Keratinocyte (primary cell): ENCODE measurements around the gene POPDC2. TPM values are rescaled to one million over a fixed set of nuclear protein-coding genes. Genes with fewer than 3 reads are reported as not detected.

Experiments
- DNase-seq: peaks from one replicate; pipeline ENCODE4 v3.0.0-alpha.2; 2011; ENCODE audit warnings: low read depth, missing footprints, low spot score
- FAIRE-seq: peaks from 2 replicates; lab custom pipeline; 2011; peaks lifted over from hg19 to GRCh38; lab: Jason Lieb, UNC
- H2AFZ ChIP-seq: 2 replicates; pipeline ENCODE4 v1.6.0; 2012; ENCODE audit warnings: low read length, control low read depth, inconsistent platforms; ENCODE audit not compliant: control insufficient read depth
- H3K27ac ChIP-seq: 2 replicates; pipeline ENCODE4 v1.5.1; 2011; ENCODE audit warnings: low read length; ENCODE audit not compliant: control insufficient read depth, insufficient read depth
- H3K27me3 ChIP-seq: 3 replicates; pipeline ENCODE4 v1.6.0; 2011; ENCODE audit warnings: low read length; ENCODE audit not compliant: control insufficient read depth, insufficient read depth; ENCODE audit errors: extremely low read depth
- H3K36me3 ChIP-seq, 2 experiments: 2 replicates in 1 of 2; 3 replicates in 1 of 2; pipeline ENCODE4 v1.5.1; 2011; ENCODE audit warnings: low read length in 2 of 2, mild to moderate bottlenecking in 1 of 2; ENCODE audit not compliant: control insufficient read depth in 2 of 2, insufficient read depth in 2 of 2; ENCODE audit errors: extremely low read depth in 1 of 2
- H3K4me1 ChIP-seq: 3 replicates; pipeline ENCODE4 v1.5.1; 2011; ENCODE audit warnings: low read length; ENCODE audit not compliant: control insufficient read depth, insufficient read depth; ENCODE audit errors: extremely low read depth
- H3K4me2 ChIP-seq: 3 replicates; pipeline ENCODE4 v1.6.0; 2011; ENCODE audit warnings: low read depth, low read length; ENCODE audit not compliant: control insufficient read depth, insufficient read depth; ENCODE audit errors: extremely low read depth
- H3K4me3 ChIP-seq, 3 experiments: fragments of 200-600 bp in 1 of 3; sonication (generic) in 1 of 3; 2 replicates in 2 of 3; 3 replicates in 1 of 3; pipeline ENCODE4 v1.5.1; 2011 to 2016; ENCODE audit warnings: low read length in 3 of 3, mild to moderate bottlenecking in 3 of 3, control low read depth in 2 of 3, inconsistent platforms in 1 of 3, low read depth in 1 of 3, mixed read lengths in 1 of 3, mixed run types in 1 of 3, moderate library complexity in 1 of 3; ENCODE audit not compliant: control insufficient read depth in 2 of 3, insufficient read depth in 2 of 3; ENCODE audit errors: extremely low read depth in 1 of 3
- H3K79me2 ChIP-seq: 2 replicates; pipeline ENCODE4 v1.6.0; 2012; ENCODE audit warnings: low read length; ENCODE audit not compliant: control insufficient read depth, insufficient read depth
- H3K9ac ChIP-seq: 3 replicates; pipeline ENCODE4 v1.6.0; 2011; ENCODE audit warnings: low read length; ENCODE audit not compliant: control insufficient read depth, insufficient read depth; ENCODE audit errors: extremely low read depth
- H3K9me1 ChIP-seq: 3 replicates; pipeline ENCODE4 v1.6.0; 2011; ENCODE audit warnings: low read length; ENCODE audit not compliant: control insufficient read depth, insufficient read depth; ENCODE audit errors: extremely low read depth
- H3K9me3 ChIP-seq: 2 replicates; pipeline ENCODE4 v1.5.1; 2012; ENCODE audit warnings: low read depth, low read length; ENCODE audit not compliant: control insufficient read depth
- H4K20me1 ChIP-seq: 3 replicates; pipeline ENCODE4 v1.6.0; 2011; ENCODE audit warnings: low read length; ENCODE audit not compliant: control insufficient read depth, insufficient read depth; ENCODE audit errors: extremely low read depth
- EZH2 ChIP-seq: IDR thresholded peaks from one replicate; pipeline ENCODE4 v1.6.1; 2012; ENCODE audit warnings: inconsistent platforms, mild to moderate bottlenecking, low read length, moderate library complexity
- dilution Hi-C: fragments of 300-500 bp; cut with MboI; formaldehyde crosslinking; loops from one replicate; pipeline ENCODE4 v1.7.0; 2020; ENCODE audit warnings: low sequenced_read_pairs; ENCODE audit not compliant: extremely low pct_ligation_motif_present
- polyA plus RNA-seq, 5 experiments: library from polyadenylated mRNA; depleted of rRNA in 3 of 5; stranded (reverse) in 3 of 5; stranded (forward) in 1 of 5; unstranded in 1 of 5; fragments of >200 nt; gene quantifications; 1 replicate in 1 of 5; 2 replicates in 3 of 5; 3 replicates in 1 of 5; pipeline versions ENCODE4 v1.2.1 to v1.2.3, GENCODE V29; 2011 to 2012; ENCODE audit warnings: missing spikeins in 2 of 5, low read depth in 1 of 5, low replicate concordance in 1 of 5
- TF ChIP-seq, protein P1 (sequence below), 3 experiments: IDR thresholded peaks in 1 of 3; conservative IDR thresholded peaks in 1 of 3; optimal IDR thresholded peaks in 1 of 3; 2 replicates in 2 of 3; 3 replicates in 1 of 3; pipeline versions ENCODE3 to v1.5.1; 2011; ENCODE audit warnings: low read length in 3 of 3, mild to moderate bottlenecking in 3 of 3, moderate library complexity in 2 of 3, control low read depth in 1 of 3, inconsistent platforms in 1 of 3; ENCODE audit not compliant: insufficient read depth in 2 of 3; ENCODE audit errors: extremely low read depth in 1 of 3

POPDC2 gene
- polyA plus RNA-seq, 1 donor (not counting 4 experiments of a cell fraction or from before 2014, with no cell fraction given), result 0.87 TPM

DNA sequence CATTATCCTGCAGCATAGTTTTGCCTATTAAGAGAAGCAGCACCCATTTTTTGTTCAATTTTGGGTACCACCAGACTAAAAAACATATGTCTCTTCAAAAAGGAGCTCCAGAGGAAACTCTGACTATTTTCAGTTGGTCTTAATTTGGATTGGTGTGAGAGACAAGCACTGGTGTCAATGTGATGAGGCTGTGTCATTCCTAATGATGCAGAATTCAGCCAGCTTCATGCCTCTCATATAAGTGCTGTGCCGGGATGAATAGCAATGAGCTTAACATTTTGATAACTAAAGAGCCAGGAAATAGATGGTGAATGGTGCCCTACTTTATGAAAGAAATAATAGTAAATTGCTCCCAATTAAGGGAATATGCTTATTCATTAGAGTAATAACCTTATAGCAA lies 15.9 kb downstream of the POPDC2 start:
- Histone ChIP-seq H3K36me3 (no peaks in the 10 kb centered on the region), H3K79me2 (no peaks in the 10 kb centered on the region), H3K27ac (no peak overlapping the region), H2AFZ (no peak overlapping the region), H3K9me3 (no peaks in the 10 kb centered on the region), H3K4me1 (peaks cover 9% of the 10 kb centered on the region), H3K9ac (no peak overlapping the region), H3K27me3 (no peaks in the 10 kb centered on the region), H3K4me3 (no peak overlapping the region), H3K9me1 (no peaks in the 10 kb centered on the region), H4K20me1 (no peaks in the 10 kb centered on the region), H3K4me2 (no peak overlapping the region)
- dilution Hi-C loops, result no loop called here
- DNase-seq (no peak), FAIRE-seq (no peak)
- TF ChIP-seq, protein P1, sequence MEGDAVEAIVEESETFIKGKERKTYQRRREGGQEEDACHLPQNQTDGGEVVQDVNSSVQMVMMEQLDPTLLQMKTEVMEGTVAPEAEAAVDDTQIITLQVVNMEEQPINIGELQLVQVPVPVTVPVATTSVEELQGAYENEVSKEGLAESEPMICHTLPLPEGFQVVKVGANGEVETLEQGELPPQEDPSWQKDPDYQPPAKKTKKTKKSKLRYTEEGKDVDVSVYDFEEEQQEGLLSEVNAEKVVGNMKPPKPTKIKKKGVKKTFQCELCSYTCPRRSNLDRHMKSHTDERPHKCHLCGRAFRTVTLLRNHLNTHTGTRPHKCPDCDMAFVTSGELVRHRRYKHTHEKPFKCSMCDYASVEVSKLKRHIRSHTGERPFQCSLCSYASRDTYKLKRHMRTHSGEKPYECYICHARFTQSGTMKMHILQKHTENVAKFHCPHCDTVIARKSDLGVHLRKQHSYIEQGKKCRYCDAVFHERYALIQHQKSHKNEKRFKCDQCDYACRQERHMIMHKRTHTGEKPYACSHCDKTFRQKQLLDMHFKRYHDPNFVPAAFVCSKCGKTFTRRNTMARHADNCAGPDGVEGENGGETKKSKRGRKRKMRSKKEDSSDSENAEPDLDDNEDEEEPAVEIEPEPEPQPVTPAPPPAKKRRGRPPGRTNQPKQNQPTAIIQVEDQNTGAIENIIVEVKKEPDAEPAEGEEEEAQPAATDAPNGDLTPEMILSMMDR (optimal IDR thresholded peaks at IDR 0.05 in 1 of 3, IDR thresholded peaks at IDR 0.05 in 1 of 3, conservative IDR thresholded peaks at IDR 0.05 in 1 of 3; ENCODE audit: extremely low read depth in 1 of 3, insufficient read depth in 2 of 3, low read length in 3 of 3), result no peak
- no peak for TF ChIP-seq EZH2

DNA sequence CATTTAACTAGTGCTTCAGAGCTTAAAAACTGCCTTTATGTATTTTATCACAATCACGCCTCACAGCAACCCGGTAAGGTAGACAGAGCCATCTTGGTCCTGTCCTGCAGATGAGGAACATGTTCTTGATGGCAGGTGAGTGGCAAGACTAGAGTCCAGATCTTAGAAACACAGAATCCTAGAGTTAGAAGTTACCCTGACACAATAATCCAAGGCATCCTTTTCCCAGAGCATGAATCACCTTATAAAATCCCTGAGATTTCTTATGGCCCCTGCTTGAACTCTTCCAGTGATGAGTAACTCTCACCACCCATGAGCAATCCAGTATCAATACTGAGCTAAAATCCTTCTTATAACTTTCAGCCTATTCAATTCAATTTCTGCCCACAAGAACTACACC lies 16.9 kb downstream of the POPDC2 start:
- H3K4me3 ChIP-seq, result no peak overlapping the region

More for the DNA sequence above, 16.9 kb downstream of the POPDC2 start:
- Histone ChIP-seq H3K4me1 (peaks cover 17% of the 10 kb centered on the region), H3K9ac (no peak overlapping the region), H4K20me1 (no peaks in the 10 kb centered on the region), H3K27ac (no peak overlapping the region), H2AFZ (no peak overlapping the region), H3K9me3 (no peaks in the 10 kb centered on the region), H3K27me3 (no peaks in the 10 kb centered on the region), H3K79me2 (no peaks in the 10 kb centered on the region), H3K36me3 (no peaks in the 10 kb centered on the region), H3K4me2 (no peak overlapping the region), H3K9me1 (no peaks in the 10 kb centered on the region)
- dilution Hi-C loops, result no loop called here
- FAIRE-seq (peak; percentile 9), DNase-seq (no peak)
- no peak for TF ChIP-seq EZH2
- TF ChIP-seq, protein P1 (optimal IDR thresholded peaks at IDR 0.05 in 1 of 3, IDR thresholded peaks at IDR 0.05 in 1 of 3, conservative IDR thresholded peaks at IDR 0.05 in 1 of 3; ENCODE audit: extremely low read depth in 1 of 3, insufficient read depth in 2 of 3, low read length in 3 of 3), result no peak
